ENCODE results near the gene SST. TPM values are rescaled to one million over a fixed set of nuclear protein-coding genes. Genes with fewer than 3 reads are reported as not detected.

SST gene
- total and polyA plus RNA-seq, 2 of the 8 experiments (the other 6 are each of a cell fraction or from before 2014, with no cell fraction given), result 0.50 TPM; not detected in 1

- FAIRE-seq (peak; percentile 97), DNase-seq (ENCODE audit: low read depth in 1 of 2, low spot score in 2 of 2) (peak; percentile 63 to 96)
- H3K27me3 ChIP-seq (replicated peaks in 1 of 4; ENCODE audit: control insufficient read depth in 3 of 4, extremely low read depth in 1 of 4, insufficient read depth in 3 of 4, low read length in 3 of 4), result peaks cover 0 to 3% (median 0%) of the 10 kb centered on the region in 4 experiments; a peak in 1 of 7 replicates
- H4K20me1 ChIP-seq (replicated peaks in 1 of 2; ENCODE audit: control insufficient read depth in 1 of 2, insufficient read depth in 2 of 2, low read length in 2 of 2), result no peaks in the 10 kb centered on the region
- H3K4me2 ChIP-seq (ENCODE audit: insufficient read depth in 1 of 2, low read depth in 2 of 2, low read length in 2 of 2), result no peak overlapping the region
- H3K27ac ChIP-seq (ENCODE audit: low read depth, low read length), result no peak overlapping the region
- no peak overlapping the region for H3K4me3 ChIP-seq (ENCODE audit: extremely low read depth in 1 of 4, insufficient read depth in 2 of 4, low read depth in 3 of 4, low read length in 4 of 4)
- H3K56ac ChIP-seq (replicated peaks; ENCODE audit: insufficient read length, low read depth, low read length), result no peak overlapping the region
- H3K79me2 ChIP-seq (ENCODE audit: control insufficient read depth in 1 of 2, insufficient read depth in 2 of 2, low read length in 2 of 2), result no peaks in the 10 kb centered on the region
- H3K79me1 ChIP-seq (ENCODE audit: low read depth, low read length), result no peaks in the 10 kb centered on the region
- no peak overlapping the region for H4K91ac ChIP-seq (replicated peaks; ENCODE audit: insufficient read length, low read length)
- H3K4me1 ChIP-seq (replicated peaks in 1 of 4; ENCODE audit: control insufficient read depth in 3 of 4, insufficient read depth in 4 of 4, low read length in 3 of 4), result no peaks in the 10 kb centered on the region; a peak in 1 of 7 replicates
- no peak overlapping the region for H2BK12ac ChIP-seq (ENCODE audit: low read depth, low read length)
- no peaks in the 10 kb centered on the region for H3K36me3 ChIP-seq (ENCODE audit: control insufficient read depth in 2 of 4, insufficient read depth in 4 of 4, low read length in 3 of 4)
- TF ChIP-seq CTCF (IDR thresholded peaks at IDR 0.05; ENCODE audit: control extremely low read depth in 1 of 3, insufficient read depth in 1 of 3, low read depth in 1 of 3, low read length in 3 of 3), result peak; percentile 86 to 98 (median 96)
- TF ChIP-seq ASH2L (IDR thresholded peaks at IDR 0.05; ENCODE audit: low read length), result no peak
- TF ChIP-seq EGR1 (IDR thresholded peaks at IDR 0.05; ENCODE audit: borderline replicate concordance, low read depth, low read length), result no peak
- peak; percentile 99 for TF ChIP-seq RAD21 (IDR thresholded peaks at IDR 0.05 in 1 of 2, conservative IDR thresholded peaks at IDR 0.05 in 1 of 2; ENCODE audit: low read depth in 2 of 2, low read length in 2 of 2)
- TF ChIP-seq MAX (IDR thresholded peaks at IDR 0.05), result peak; percentile 68; the same call in 1 of the 2 replicates
- WGBS, 2 experiments (ENCODE audit: extremely low coverage in 1 of 2, insufficient coverage in 1 of 2, insufficient read length in 1 of 2, insufficient replicate concordance in 2 of 2, low coverage in 1 of 2, low lambda C conversion rate in 2 of 2, missing lambda C conversion rate in 1 of 2), result 39% methylated on average over 7 of the region's 7 CpGs; no CpG with 5 or more reads in 1 of the 2 experiments
- H2AK5ac ChIP-seq (ENCODE audit: low read depth, low read length), result no peak overlapping the region
- H3K23me2 ChIP-seq (ENCODE audit: low read depth, low read length), result no peaks in the 10 kb centered on the region
- H2BK20ac ChIP-seq (ENCODE audit: low read length), result no peak overlapping the region
- no peak overlapping the region for H4K8ac ChIP-seq (ENCODE audit: extremely low read depth, insufficient read depth, low read length)
- no peak overlapping the region for H2BK5ac ChIP-seq (ENCODE audit: low read depth, low read length)
- H3K9ac ChIP-seq (replicated peaks in 1 of 4; ENCODE audit: extremely low read depth in 1 of 4, low read depth in 3 of 4, low read length in 3 of 4), result no peak overlapping the region
- no peak overlapping the region for H3K4ac ChIP-seq (replicated peaks; ENCODE audit: insufficient read length, low read depth, low read length)
- ChIA-PET POLR2A (ENCODE audit: partially characterized antibody) (interaction anchor here (1.4 to 1.6 kb wide), 2 partner anchors 360 to 361 kb away, joined by 4 to 19 read pairs; no protein-coding TSS in a partner anchor), CTCF (ENCODE audit: partially characterized antibody) (interaction anchor here (0.6 to 20.1 kb wide), 96 partner anchors 8 to 1344 kb away, joined by 3 to 947 read pairs (median 5); partner anchors contain the start of genes RPL39L, RTP1, RTP2 and RTP4)
- no peak overlapping the region for H3K18ac ChIP-seq (ENCODE audit: extremely low read depth, low read length)
- H4K5ac ChIP-seq (ENCODE audit: insufficient read length, low read depth, low read length), result no peak overlapping the region
- H3K9me3 ChIP-seq (ENCODE audit: insufficient read depth in 2 of 2, low read depth in 1 of 2, low read length in 1 of 2), result no peaks in the 10 kb centered on the region
- H2BK15ac ChIP-seq (ENCODE audit: low read length), result no peak overlapping the region
- H3K23ac ChIP-seq (ENCODE audit: insufficient read length), result no peak overlapping the region
- H3K14ac ChIP-seq (ENCODE audit: insufficient read length), result no peak overlapping the region
- H2BK120ac ChIP-seq (replicated peaks; ENCODE audit: low read depth, low read length), result no peak overlapping the region
- no peak overlapping the region for H2AFZ ChIP-seq (ENCODE audit: low read length)
These were observed 9.6 kb upstream of the SST start for GRCh38 chr3:187679638-187680396.
